Measurements from ENCODE around the gene RAPGEF5. TPM values are rescaled to one million over a fixed set of nuclear protein-coding genes. Genes with fewer than 3 reads are reported as not detected.

Gene RAPGEF5
- total RNA-seq, 2 experiments from 2014 or later, result 1.3 to 1.5 TPM

GRCh38 chr7:22231141-22231540, 125.8 kb downstream of the RAPGEF5 start:
- no peaks in the 10 kb centered on the region for H3K4me1 Mint-ChIP-seq
- no peak overlapping the region for H3K27ac Mint-ChIP-seq
- intact Hi-C loops (cut with DNase I, micrococcal nuclease), result loop anchor here in 1 of 2 experiments (10.0 kb wide), 1 partner anchor 64 kb away; no protein-coding TSS in a partner anchor
- ATAC-seq (no peak), DNase-seq (no peak)
- ChIA-PET POLR2A (no interaction called here), CTCF (no interaction called here)
- no peak overlapping the region for H3K4me3 Mint-ChIP-seq
- H3K36me3 Mint-ChIP-seq (ENCODE audit: low read depth), result no peaks in the 10 kb centered on the region
- H3K9me3 Mint-ChIP-seq (ENCODE audit: low read depth), result no peaks in the 10 kb centered on the region
- H3K27me3 Mint-ChIP-seq, result no peaks in the 10 kb centered on the region

GRCh38 chr7:22230238-22230637, 126.7 kb downstream of the RAPGEF5 start:
- DNase-seq (no peak), ATAC-seq (no peak)
- Mint-ChIP-seq H3K4me3 (no peak overlapping the region), H3K9me3 (ENCODE audit: low read depth) (no peaks in the 10 kb centered on the region), H3K4me1 (no peaks in the 10 kb centered on the region), H3K36me3 (ENCODE audit: low read depth) (no peaks in the 10 kb centered on the region), H3K27ac (no peak overlapping the region), H3K27me3 (no peaks in the 10 kb centered on the region)
- ChIA-PET POLR2A (no interaction called here), CTCF (no interaction called here)
- intact Hi-C loops (cut with DNase I, micrococcal nuclease), result loop anchor here in 1 of 2 experiments (10.0 kb wide), 1 partner anchor 65 kb away; no protein-coding TSS in a partner anchor

GRCh38 chr7:22229148-22229547, 127.8 kb downstream of the RAPGEF5 start:
- Mint-ChIP-seq H3K27ac (no peak overlapping the region), H3K36me3 (ENCODE audit: low read depth) (no peaks in the 10 kb centered on the region), H3K4me3 (no peak overlapping the region), H3K27me3 (no peaks in the 10 kb centered on the region), H3K9me3 (ENCODE audit: low read depth) (no peaks in the 10 kb centered on the region), H3K4me1 (no peaks in the 10 kb centered on the region)
- no peak for DNase-seq
- CTCF ChIA-PET, result no interaction called here
- POLR2A ChIA-PET, result no interaction called here
- intact Hi-C loops (cut with DNase I, micrococcal nuclease), result no loop called here
- ATAC-seq, result no peak

- Mint-ChIP-seq H3K4me1 (no peaks in the 10 kb centered on the region), H3K27me3 (no peaks in the 10 kb centered on the region), H3K9me3 (ENCODE audit: low read depth) (no peaks in the 10 kb centered on the region), H3K27ac (no peak overlapping the region), H3K36me3 (ENCODE audit: low read depth) (no peaks in the 10 kb centered on the region), H3K4me3 (no peak overlapping the region)
- ATAC-seq (no peak), DNase-seq (no peak)
- intact Hi-C loops (cut with DNase I, micrococcal nuclease), result no loop called here
- ChIA-PET POLR2A (no interaction called here), CTCF (no interaction called here)
Measured at GRCh38 chr7:22223807-22224206, 133.1 kb downstream of the RAPGEF5 start.

GRCh38 chr7:22220941-22221340, 136.0 kb downstream of the RAPGEF5 start:
- Mint-ChIP-seq H3K4me1 (no peaks in the 10 kb centered on the region), H3K36me3 (ENCODE audit: low read depth) (no peaks in the 10 kb centered on the region), H3K9me3 (ENCODE audit: low read depth) (no peaks in the 10 kb centered on the region), H3K27ac (no peak overlapping the region), H3K4me3 (no peak overlapping the region), H3K27me3 (peaks cover 3% of the 10 kb centered on the region)
- intact Hi-C loops (cut with DNase I, micrococcal nuclease), result no loop called here
- POLR2A ChIA-PET, result no interaction called here
- CTCF ChIA-PET, result no interaction called here
- ATAC-seq, result no peak
- no peak for DNase-seq

DNA sequence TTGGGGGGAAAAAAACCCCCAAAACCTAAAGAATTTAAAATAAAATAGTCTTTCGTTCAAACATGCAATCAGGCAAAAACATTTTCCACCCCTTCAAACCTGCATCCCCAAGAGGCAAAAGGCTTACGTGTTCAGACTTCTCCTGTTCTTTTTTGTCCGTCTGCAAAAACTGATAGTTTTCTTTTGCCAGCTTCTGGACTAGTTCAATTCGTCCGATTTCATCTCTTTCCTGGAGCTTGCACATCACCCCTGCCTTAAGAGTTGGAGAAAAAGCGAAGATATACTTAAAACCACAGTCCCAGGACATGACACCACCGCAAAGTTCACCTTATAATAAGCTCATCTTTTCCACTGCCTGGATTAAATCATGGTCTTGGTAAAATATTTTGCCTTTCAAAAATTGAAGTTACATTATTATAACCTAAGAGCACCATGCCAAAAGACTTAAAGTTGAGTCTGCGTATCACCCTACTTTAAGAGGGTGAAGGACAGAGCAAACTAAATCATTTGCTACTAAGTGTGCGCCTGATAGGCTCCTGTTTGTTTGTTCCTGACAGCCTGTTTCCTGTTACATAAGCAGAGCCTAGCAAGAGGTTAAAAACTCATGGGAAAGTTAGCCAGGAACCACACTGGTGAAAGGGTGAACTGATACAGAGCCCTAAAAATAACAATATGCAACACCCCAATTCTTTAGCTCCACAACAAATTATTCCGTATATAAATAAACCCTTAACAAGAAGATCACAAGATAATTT, 137.0 kb downstream of the RAPGEF5 start:
- H3K27me3 Mint-ChIP-seq, result peaks cover 7% of the 10 kb centered on the region
- no peaks in the 10 kb centered on the region for H3K4me1 Mint-ChIP-seq
- no peak for DNase-seq
- CTCF ChIA-PET, result no interaction called here
- no peak overlapping the region for H3K27ac Mint-ChIP-seq
- no peak overlapping the region for H3K4me3 Mint-ChIP-seq
- intact Hi-C loops (cut with DNase I, micrococcal nuclease), result no loop called here
- no peaks in the 10 kb centered on the region for H3K36me3 Mint-ChIP-seq (ENCODE audit: low read depth)
- POLR2A ChIA-PET, result no interaction called here
- ATAC-seq, result no peak
- H3K9me3 Mint-ChIP-seq (ENCODE audit: low read depth), result no peaks in the 10 kb centered on the region

DNA sequence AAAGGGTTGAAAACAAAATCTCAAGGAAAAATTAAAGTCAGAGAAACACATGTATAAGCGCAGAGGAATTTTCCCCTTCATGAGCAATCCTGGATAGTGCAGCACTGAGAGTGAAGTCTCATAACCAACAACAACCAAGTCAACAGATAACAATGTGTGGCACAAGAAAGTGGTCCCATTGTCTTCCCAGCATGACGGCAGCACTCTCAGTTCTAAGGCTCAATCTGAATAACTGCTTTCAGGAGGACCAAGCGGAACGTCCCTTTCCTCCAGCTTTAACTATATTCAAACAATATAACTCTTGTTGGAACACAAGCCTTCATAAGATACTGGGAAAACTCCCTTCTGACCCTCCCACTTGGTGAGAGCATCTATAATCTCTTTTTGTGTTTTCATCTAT, 137.9 kb downstream of the RAPGEF5 start:
- DNase-seq (no peak), ATAC-seq (no peak)
- intact Hi-C loops (cut with DNase I, micrococcal nuclease), result no loop called here
- Mint-ChIP-seq H3K9me3 (ENCODE audit: low read depth) (no peaks in the 10 kb centered on the region), H3K27ac (no peak overlapping the region), H3K36me3 (ENCODE audit: low read depth) (no peaks in the 10 kb centered on the region), H3K4me3 (no peak overlapping the region), H3K4me1 (no peaks in the 10 kb centered on the region), H3K27me3 (peaks cover 7% of the 10 kb centered on the region)
- POLR2A ChIA-PET, result no interaction called here
- CTCF ChIA-PET, result interaction anchor here (0.6 kb wide), 1 partner anchor 110 kb away, joined by 3 read pairs; no protein-coding TSS in a partner anchor

DNA sequence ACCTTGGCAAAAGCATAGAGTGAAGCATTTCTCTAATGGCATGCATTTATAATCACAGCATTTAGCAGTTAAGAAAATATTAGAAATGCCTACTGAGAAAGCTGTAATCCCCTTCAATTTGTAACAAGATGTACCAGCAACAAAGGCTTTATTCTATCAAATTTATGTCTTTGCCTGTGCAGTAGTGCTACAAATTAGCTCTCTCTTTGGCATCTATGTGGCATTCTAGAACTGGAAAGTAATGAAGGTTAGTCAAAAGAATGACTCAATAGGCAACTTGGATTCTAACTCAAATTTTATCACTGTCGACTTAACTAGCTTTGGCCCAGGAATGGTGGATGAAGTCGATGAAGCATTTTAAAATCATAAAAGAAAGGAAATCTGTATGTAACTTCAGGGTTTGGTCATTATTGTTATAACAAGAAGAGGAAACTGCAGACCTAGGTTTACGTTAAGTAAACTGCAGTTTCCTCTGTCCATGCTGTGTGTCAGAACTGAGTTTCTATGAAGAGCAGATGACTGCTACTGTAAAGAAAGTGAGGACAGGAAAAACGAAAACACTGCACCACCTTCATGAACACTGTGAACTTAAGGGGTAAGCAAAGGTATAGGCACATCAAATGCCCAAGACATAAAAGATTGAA, 140.0 kb downstream of the RAPGEF5 start:
- intact Hi-C loops (cut with DNase I, micrococcal nuclease), result no loop called here
- no peaks in the 10 kb centered on the region for H3K4me1 Mint-ChIP-seq
- CTCF ChIA-PET, result no interaction called here
- DNase-seq (no peak), ATAC-seq (no peak)
- H3K27me3 Mint-ChIP-seq, result peaks cover 11% of the 10 kb centered on the region
- POLR2A ChIA-PET, result no interaction called here
- no peak overlapping the region for H3K4me3 Mint-ChIP-seq
- no peaks in the 10 kb centered on the region for H3K9me3 Mint-ChIP-seq (ENCODE audit: low read depth)
- H3K27ac Mint-ChIP-seq, result no peak overlapping the region
- H3K36me3 Mint-ChIP-seq (ENCODE audit: low read depth), result no peaks in the 10 kb centered on the region

DNA sequence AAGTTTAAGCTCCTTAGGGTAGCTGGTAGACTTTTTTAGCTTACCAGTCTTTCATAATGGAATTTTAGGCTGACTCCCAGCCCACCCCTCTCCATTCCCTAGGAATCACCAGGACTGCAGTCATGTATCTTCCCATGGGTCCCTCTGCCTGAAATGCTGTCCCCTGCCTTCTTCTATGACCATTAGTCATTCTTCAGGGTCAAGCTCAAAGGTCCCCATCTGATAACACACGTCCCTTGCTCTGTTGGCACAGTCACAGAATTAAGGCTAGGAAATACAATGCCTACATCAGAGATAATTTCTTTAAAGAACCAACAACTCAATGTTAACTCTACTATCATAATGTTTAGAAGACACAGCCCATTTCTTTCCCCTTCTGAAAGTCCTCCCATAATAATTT, 140.6 kb downstream of the RAPGEF5 start:
- Mint-ChIP-seq H3K4me1 (no peaks in the 10 kb centered on the region), H3K36me3 (ENCODE audit: low read depth) (no peaks in the 10 kb centered on the region), H3K27ac (no peak overlapping the region), H3K9me3 (ENCODE audit: low read depth) (no peaks in the 10 kb centered on the region), H3K4me3 (no peak overlapping the region), H3K27me3 (peaks cover 11% of the 10 kb centered on the region)
- ChIA-PET POLR2A (no interaction called here), CTCF (no interaction called here)
- no peak for DNase-seq
- intact Hi-C loops (cut with DNase I, micrococcal nuclease), result no loop called here
- no peak for ATAC-seq

DNA sequence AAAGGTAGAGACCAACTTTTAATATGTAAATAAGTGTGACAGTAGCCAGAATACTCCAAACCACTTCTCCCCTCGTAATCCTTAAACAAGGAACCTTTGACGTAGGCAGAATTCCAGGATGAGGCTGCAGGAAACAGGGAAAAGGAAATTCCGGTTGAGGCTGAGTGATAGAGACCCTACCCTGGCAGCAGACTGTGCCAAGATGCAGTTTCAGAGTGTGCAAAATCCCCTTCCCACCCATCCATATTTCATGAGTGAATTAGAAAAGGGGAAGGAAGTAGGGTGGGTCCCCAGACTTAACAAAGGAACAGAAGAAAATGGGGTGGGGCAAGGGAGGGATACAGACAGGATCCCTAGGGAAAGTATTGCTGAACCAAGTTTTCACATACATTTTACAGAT, 143.0 kb downstream of the RAPGEF5 start:
- intact Hi-C loops (cut with DNase I, micrococcal nuclease), result no loop called here

DNA sequence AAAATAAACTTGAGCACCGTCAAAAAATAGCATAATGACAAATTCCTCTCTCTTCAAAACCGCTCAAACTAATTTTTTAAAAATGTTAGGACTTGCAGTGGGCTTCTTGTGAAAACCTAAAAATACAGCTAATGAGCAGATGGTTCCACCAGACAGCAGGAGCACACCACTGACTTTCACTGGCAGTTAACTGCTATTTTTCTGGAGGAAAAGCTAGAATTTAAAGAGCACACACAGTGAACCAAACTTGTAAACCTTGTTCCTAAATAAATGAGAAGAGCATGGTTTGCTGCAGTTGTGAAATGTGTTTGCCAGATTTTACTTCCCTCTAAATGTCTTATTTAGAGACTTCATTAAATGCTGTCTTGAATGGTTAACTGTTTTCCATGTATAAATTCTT, 143.9 kb downstream of the RAPGEF5 start:
- H3K4me1 Mint-ChIP-seq, result peaks cover 4% of the 10 kb centered on the region
- ChIA-PET CTCF (no interaction called here), POLR2A (no interaction called here)

More for the DNA sequence above, 143.0 kb downstream of the RAPGEF5 start:
- no peak overlapping the region for H3K27ac Mint-ChIP-seq
- DNase-seq (no peak), ATAC-seq (no peak)
- H3K4me3 Mint-ChIP-seq, result no peak overlapping the region
- H3K36me3 Mint-ChIP-seq (ENCODE audit: low read depth), result no peaks in the 10 kb centered on the region
- ChIA-PET POLR2A (no interaction called here), CTCF (no interaction called here)
- peaks cover 11% of the 10 kb centered on the region for H3K27me3 Mint-ChIP-seq
- no peaks in the 10 kb centered on the region for H3K9me3 Mint-ChIP-seq (ENCODE audit: low read depth)
- peaks cover 4% of the 10 kb centered on the region for H3K4me1 Mint-ChIP-seq

GRCh38 chr7:22210967-22211366, 146.0 kb downstream of the RAPGEF5 start:
- H3K27me3 Mint-ChIP-seq, result peaks cover 8% of the 10 kb centered on the region
- peaks cover 4% of the 10 kb centered on the region for H3K4me1 Mint-ChIP-seq
- ChIA-PET CTCF (no interaction called here), POLR2A (no interaction called here)
- intact Hi-C loops (cut with DNase I, micrococcal nuclease), result no loop called here
- no peak overlapping the region for H3K4me3 Mint-ChIP-seq
- DNase-seq, result no peak
- H3K36me3 Mint-ChIP-seq (ENCODE audit: low read depth), result no peaks in the 10 kb centered on the region
- no peak for ATAC-seq
- no peak overlapping the region for H3K27ac Mint-ChIP-seq
- H3K9me3 Mint-ChIP-seq (ENCODE audit: low read depth), result no peaks in the 10 kb centered on the region

More for the DNA sequence above, 143.9 kb downstream of the RAPGEF5 start:
- no peaks in the 10 kb centered on the region for H3K36me3 Mint-ChIP-seq (ENCODE audit: low read depth)
- peaks cover 11% of the 10 kb centered on the region for H3K27me3 Mint-ChIP-seq
- intact Hi-C loops (cut with DNase I, micrococcal nuclease), result no loop called here
- ATAC-seq (no peak), DNase-seq (no peak)
- no peaks in the 10 kb centered on the region for H3K9me3 Mint-ChIP-seq (ENCODE audit: low read depth)
- no peak overlapping the region for H3K4me3 Mint-ChIP-seq
- no peak overlapping the region for H3K27ac Mint-ChIP-seq

Data from activated CD4-positive, alpha-beta T cell treated with anti-CD3 and anti-CD28 coated beads for 36 hours (primary cell).